Panc1 (cell line): ENCODE measurements around the gene SLC25A33. TPM values are rescaled to one million over a fixed set of nuclear protein-coding genes. Genes with fewer than 3 reads are reported as not detected.

Experiments
- ATAC-seq: fragments of 200-7000 bp; cut with Tn5 transposase; 2 replicates; pipeline ENCODE4 v1.9.1; 2020; ENCODE audit warnings: mild to moderate bottlenecking, moderate library complexity
- BruUV-seq: library from RNA; stranded (reverse); fragments of 400-500 nt; replicated peaks from 2 replicates; lab custom pipeline; 2021; lab: Mats Ljungman, UMichigan
- CTCF ChIA-PET: fragments of 300-600 bp; sonication (Branson Sonifier 250); formaldehyde crosslinking; loops from one replicate; lab custom pipeline; 2022; ENCODE audit warnings: antibody characterized with exemption; lab: Charles Lee
- POLR2A ChIA-PET: fragments of 300-600 bp; sonication (Branson Sonifier 250); formaldehyde crosslinking; loops from one replicate; lab custom pipeline; 2022; ENCODE audit warnings: antibody characterized with exemption; lab: Charles Lee
- DNase-seq: peaks from one replicate; pipeline ENCODE4 v3.0.0-alpha.2; 2010; ENCODE audit warnings: low read depth, low spot score
- H3K27ac ChIP-seq: 2 replicates; pipeline ENCODE4 v1.5.1; 2011; ENCODE audit warnings: mild to moderate bottlenecking, low read length, inconsistent platforms
- H3K27me3 ChIP-seq: fragments of 200-500 bp; sonication (Bioruptor generic); 2 replicates; pipeline ENCODE4 v1.6.0; 2014; ENCODE audit warnings: low read length, inconsistent platforms; ENCODE audit not compliant: control insufficient read depth, insufficient read depth
- H3K36me3 ChIP-seq: fragments of 200-500 bp; sonication (Bioruptor generic); 2 replicates; pipeline ENCODE4 v1.5.1; 2014; ENCODE audit warnings: inconsistent platforms, mild to moderate bottlenecking, low read length, moderate library complexity; ENCODE audit not compliant: control insufficient read depth, insufficient read depth
- H3K4me1 ChIP-seq: 2 replicates; pipeline ENCODE4 v1.5.1; 2011; ENCODE audit warnings: inconsistent platforms, mild to moderate bottlenecking, low read length, moderate library complexity; ENCODE audit not compliant: control insufficient read depth, insufficient read depth
- H3K4me3 ChIP-seq, 2 experiments: 2 replicates each; pipeline ENCODE4 v1.5.1; 2011 to 2012; ENCODE audit warnings: low read depth in 2 of 2, low read length in 2 of 2, mild to moderate bottlenecking in 2 of 2, inconsistent platforms in 1 of 2, moderate library complexity in 1 of 2
- H3K9me3 ChIP-seq: fragments of 200-500 bp; sonication (Bioruptor generic); 2 replicates; pipeline ENCODE4 v1.5.1; 2014; ENCODE audit warnings: low read depth, mild to moderate bottlenecking, inconsistent platforms, low read length, moderate library complexity; ENCODE audit not compliant: control insufficient read depth, insufficient read depth
- CTCF ChIP-seq: fragments of 450-650 bp; IDR thresholded peaks from 2 replicates; pipeline ENCODE4 v1.5.1; 2017; ENCODE audit warnings: mild to moderate bottlenecking
- POLR2AphosphoS5 ChIP-seq: IDR thresholded peaks from 2 replicates; pipeline ENCODE4 v1.6.1; 2012; ENCODE audit warnings: mild to moderate bottlenecking, low read depth, low read length, moderate library complexity
- REST ChIP-seq, 2 experiments: IDR thresholded peaks; 2 replicates each; pipeline ENCODE4 v1.6.1; 2011 to 2012; ENCODE audit warnings: low read depth in 2 of 2, control low read depth in 1 of 2, low read length in 1 of 2, mild to moderate bottlenecking in 1 of 2, moderate library complexity in 1 of 2; ENCODE audit not compliant: insufficient read depth in 1 of 2
- SIN3A ChIP-seq: IDR thresholded peaks from 2 replicates; pipeline ENCODE4 v1.6.1; 2012; ENCODE audit warnings: low read depth, mild to moderate bottlenecking, low read length, moderate library complexity, borderline replicate concordance; ENCODE audit not compliant: insufficient read depth
- TCF7L2 ChIP-seq: IDR thresholded peaks from 2 replicates; pipeline ENCODE4 v1.6.1; 2011; ENCODE audit warnings: mild to moderate bottlenecking, low read depth, low read length, inconsistent platforms
- in situ Hi-C: cut with HindIII; loops from 2 replicates; pipeline ENCODE4 v1.10.0; 2016; ENCODE audit warnings: low sequenced_read_pairs, low pct_unique_long_range_greater_than_20kb
- intact Hi-C: fragments of 100-400 bp; cut with micrococcal nuclease; formaldehyde crosslinking; loops from one replicate; pipeline ENCODE4 v1.10.0; 2022; ENCODE audit not compliant: unreplicated experiment
- total RNA-seq: library from RNA; stranded (reverse); gene quantifications from one replicate; pipeline ENCODE4 v1.2.1, GENCODE V29; 2021; ENCODE audit not compliant: unreplicated experiment

SLC25A33 gene
- total RNA-seq, 1 experiment from 2014 or later, result 13.4 TPM

GRCh38 chr1:9604836-9605235, 65.6 kb downstream of the SLC25A33 start:
- H3K36me3 ChIP-seq, result no peaks in the 10 kb centered on the region; the same call in 1 of the 2 replicates
- ATAC-seq, result no peak
- CTCF ChIA-PET, result no interaction called here

DNA sequence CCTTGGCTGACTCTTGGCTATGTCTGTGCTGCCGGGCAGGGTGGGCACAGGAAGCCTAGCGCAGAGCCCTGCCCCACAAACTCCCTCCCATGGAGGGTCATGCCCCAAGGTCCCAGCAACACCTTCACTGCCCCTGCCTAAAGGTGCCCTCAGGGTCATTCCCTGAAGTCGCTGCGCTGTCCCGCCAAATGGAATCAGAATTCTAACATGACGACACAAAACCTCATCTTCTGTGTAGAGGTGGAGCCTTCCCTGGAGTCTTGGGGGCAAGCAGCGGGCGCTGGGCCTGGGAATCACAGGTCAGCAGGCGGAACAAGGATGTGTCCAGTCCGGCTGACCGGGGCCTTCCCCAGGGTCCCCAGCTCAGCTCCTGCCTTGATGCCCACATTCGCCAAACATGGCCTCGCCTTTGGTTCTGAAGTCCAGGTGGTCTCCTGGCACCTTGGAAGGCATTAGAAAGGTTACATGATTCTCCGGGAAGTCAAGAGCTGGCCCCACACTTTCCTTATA, 66.7 kb downstream of the SLC25A33 start:
- POLR2A ChIA-PET, result interaction anchor here (0.5 to 0.6 kb wide), 2 partner anchors 508 to 632 kb away, joined by 7 to 14 read pairs; no protein-coding TSS in a partner anchor
- in situ Hi-C loops (no loop called here), intact Hi-C loops (no loop called here)
- ATAC-seq, result no peak
- Histone ChIP-seq H3K4me1 (no peaks in the 10 kb centered on the region), H3K4me3 (no peak overlapping the region), H3K9me3 (no peaks in the 10 kb centered on the region), H3K27ac (no peak overlapping the region), H3K27me3 (no peaks in the 10 kb centered on the region), H3K36me3 (no peaks in the 10 kb centered on the region; the same call in 1 of the 2 replicates)
- DNase-seq, result no peak
- no peak for TF ChIP-seq CTCF
- no peak for TF ChIP-seq SIN3A
- TF ChIP-seq POLR2AphosphoS5, result no peak
- no peak for TF ChIP-seq REST (IDR thresholded peaks at IDR 0.05; ENCODE audit: insufficient read depth in 1 of 2, low read depth in 2 of 2, low read length in 1 of 2)
- no peak for TF ChIP-seq TCF7L2
- no TSS peak for BruUV-seq
- CTCF ChIA-PET, result no interaction called here

More at GRCh38 chr1:9604836-9605235, 65.6 kb downstream of the SLC25A33 start:
- Histone ChIP-seq H3K4me3 (no peak overlapping the region), H3K9me3 (no peaks in the 10 kb centered on the region), H3K27ac (no peak overlapping the region), H3K27me3 (no peaks in the 10 kb centered on the region), H3K4me1 (no peaks in the 10 kb centered on the region)
- intact Hi-C loops, result no loop called here
- BruUV-seq, result no TSS peak
- no peak for DNase-seq
- in situ Hi-C loops, result no loop called here
- TF ChIP-seq TCF7L2 (no peak), REST (IDR thresholded peaks at IDR 0.05; ENCODE audit: insufficient read depth in 1 of 2, low read depth in 2 of 2, low read length in 1 of 2) (no peak), POLR2AphosphoS5 (no peak), SIN3A (no peak), CTCF (no peak)
- POLR2A ChIA-PET, result no interaction called here
